Left forelimb (tissue), 1 donor: ENCODE results near the gene C1GALT1C1L.
"Not testable (repeated sequence)": the region's sequence is repeated elsewhere in the genome, so short reads cannot be mapped to it uniquely, and the experiment has no call there.

Experiments
- DNase-seq: peaks from one replicate; pipeline ENCODE4 v3.0.0-alpha.2; 2018; ENCODE audit warnings: low spot score

The C1GALT1C1L gene

GRCh38 chr2:43676322-43677050 lies at the start of gene C1GALT1C1L:
Gene C1GALT1C1L, minus strand, starts transcription at chr2:43676429. Its CDS starts 107 bp downstream, at chr2:43676322.
- peak; percentile 68 for DNase-seq

- DNase-seq, result no peak
Observed at GRCh38 chr2:43725711-43726246, 49.5 kb upstream of the C1GALT1C1L start.

GRCh38 chr2:43724728-43725526 lies 48.7 kb upstream of the C1GALT1C1L start:
- DNase-seq, result no peak

- no peak for DNase-seq
Observed at GRCh38 chr2:43718530-43719124, 42.4 kb upstream of the C1GALT1C1L start.

GRCh38 chr2:43717322-43717721 lies 41.1 kb upstream of the C1GALT1C1L start:
- DNase-seq, result no peak

- no peak for DNase-seq
Observed at GRCh38 chr2:43715300-43716098, 39.3 kb upstream of the C1GALT1C1L start.

GRCh38 chr2:43714164-43714563 lies 37.9 kb upstream of the C1GALT1C1L start:
- no peak for DNase-seq

GRCh38 chr2:43710866-43711265 lies 34.6 kb upstream of the C1GALT1C1L start:
- no peak for DNase-seq

- no peak for DNase-seq
Observed at GRCh38 chr2:43708891-43709290, 32.7 kb upstream of the C1GALT1C1L start.

- DNase-seq, result no peak
Observed at GRCh38 chr2:43708178-43708577, 31.9 kb upstream of the C1GALT1C1L start.

GRCh38 chr2:43707255-43708015 lies 31.2 kb upstream of the C1GALT1C1L start:
- no peak for DNase-seq

- no peak for DNase-seq
Observed at GRCh38 chr2:43701111-43701510, 24.9 kb upstream of the C1GALT1C1L start.

GRCh38 chr2:43699761-43700160 lies 23.5 kb upstream of the C1GALT1C1L start:
- DNase-seq, result no peak

- not testable (repeated sequence) for DNase-seq
Observed at GRCh38 chr2:43698140-43698539, 21.9 kb upstream of the C1GALT1C1L start.

- no peak for DNase-seq
Observed at GRCh38 chr2:43692428-43692994, 16.3 kb upstream of the C1GALT1C1L start.

- no peak for DNase-seq
Observed at GRCh38 chr2:43689999-43690398, 13.8 kb upstream of the C1GALT1C1L start.

- no peak for DNase-seq
Observed at GRCh38 chr2:43685357-43685756, 9.1 kb upstream of the C1GALT1C1L start.

GRCh38 chr2:43677783-43678182 lies 1.6 kb upstream of the C1GALT1C1L start:
- not testable (repeated sequence) for DNase-seq

- no peak for DNase-seq
Observed at GRCh38 chr2:43675646-43676321, 445 bp downstream of the C1GALT1C1L start.

- no peak for DNase-seq
Observed at GRCh38 chr2:43657241-43657640, 19.0 kb downstream of the C1GALT1C1L start.
